ENCODE results near the gene SORCS2. TPM values are rescaled to one million over a fixed set of nuclear protein-coding genes. Genes with fewer than 3 reads are reported as not detected.

Gene SORCS2
- total RNA-seq, 1 experiment from 2014 or later, result 4.1 TPM

- H4K20me1 ChIP-seq (ENCODE audit: low read length), result no peaks in the 10 kb centered on the region
- no peak for TF ChIP-seq EZH2phosphoT487 (IDR thresholded peaks at IDR 0.05; ENCODE audit: borderline replicate concordance, low read length)
- TF ChIP-seq CTCF (conservative IDR thresholded peaks at IDR 0.05; ENCODE audit: low read depth, low read length), result no peak
- DNase-seq, result no peak
- H3K79me2 ChIP-seq (ENCODE audit: low read length), result no peaks in the 10 kb centered on the region
- no peak for ATAC-seq
- ChIA-PET POLR2A (ENCODE audit: unreplicated experiment) (no interaction called here), CTCF (interaction anchor here (0.5 kb wide), 1 partner anchor 207 kb away, joined by 3 read pairs; no protein-coding TSS in a partner anchor)
- no peaks in the 10 kb centered on the region for H3F3A ChIP-seq (ENCODE audit: low read length, unreplicated experiment)
- no TSS peak for BruUV-seq (replicated peaks)
- H3K4me1 ChIP-seq (ENCODE audit: insufficient read depth, low read length), result no peaks in the 10 kb centered on the region
- H3K9ac ChIP-seq (ENCODE audit: low read length), result no peak overlapping the region
- H3K4me2 ChIP-seq (ENCODE audit: low read length), result no peak overlapping the region
- no peak overlapping the region for H3K27ac ChIP-seq (ENCODE audit: low read length)
- H3K36me3 ChIP-seq (ENCODE audit: low read depth, low read length), result no peaks in the 10 kb centered on the region
- H3K4me3 ChIP-seq (ENCODE audit: low read length), result no peak overlapping the region
- H3K27me3 ChIP-seq (ENCODE audit: low read length), result no peaks in the 10 kb centered on the region
- H3K9me2 ChIP-seq (replicated peaks; ENCODE audit: low read length), result no peaks in the 10 kb centered on the region
- intact Hi-C loops (cut with micrococcal nuclease), result no loop called here
- H3K9me3 ChIP-seq (ENCODE audit: low read length), result no peaks in the 10 kb centered on the region
- no peak overlapping the region for H2AFZ ChIP-seq (ENCODE audit: low read length)
Observed at GRCh38 chr4:7423801-7424552, 231.6 kb downstream of the SORCS2 start.

- Histone ChIP-seq H3K79me2 (ENCODE audit: low read length) (no peaks in the 10 kb centered on the region), H3K9me3 (ENCODE audit: low read length) (no peaks in the 10 kb centered on the region), H3K4me1 (ENCODE audit: insufficient read depth, low read length) (no peaks in the 10 kb centered on the region), H3K36me3 (ENCODE audit: low read depth, low read length) (no peaks in the 10 kb centered on the region), H3K9ac (ENCODE audit: low read length) (no peak overlapping the region), H3K9me2 (replicated peaks; ENCODE audit: low read length) (no peaks in the 10 kb centered on the region), H3F3A (ENCODE audit: low read length, unreplicated experiment) (no peaks in the 10 kb centered on the region), H3K4me2 (ENCODE audit: low read length) (no peak overlapping the region), H3K27ac (ENCODE audit: low read length) (no peak overlapping the region), H3K27me3 (ENCODE audit: low read length) (no peaks in the 10 kb centered on the region), H3K4me3 (ENCODE audit: low read length) (no peak overlapping the region), H2AFZ (ENCODE audit: low read length) (no peak overlapping the region), H4K20me1 (ENCODE audit: low read length) (no peaks in the 10 kb centered on the region)
- no peak for TF ChIP-seq CTCF (conservative IDR thresholded peaks at IDR 0.05; ENCODE audit: low read depth, low read length)
- no peak for TF ChIP-seq EZH2phosphoT487 (IDR thresholded peaks at IDR 0.05; ENCODE audit: borderline replicate concordance, low read length)
- no peak for TF ChIP-seq EZH2 (IDR thresholded peaks at IDR 0.05; ENCODE audit: low read length, unreplicated experiment)
- no TSS peak for BruUV-seq (replicated peaks)
- ATAC-seq (no peak), DNase-seq (no peak)
- POLR2A ChIA-PET (ENCODE audit: unreplicated experiment), result no interaction called here
- intact Hi-C loops (cut with micrococcal nuclease), result no loop called here
- CTCF ChIA-PET, result interaction anchor here (0.5 kb wide), 1 partner anchor 206 kb away, joined by 3 read pairs; no protein-coding TSS in a partner anchor
Observed at GRCh38 chr4:7424553-7425111, 232.3 kb downstream of the SORCS2 start.

GRCh38 chr4:7425124-7425523 is 232.8 kb downstream of the SORCS2 start:
- H3K9me2 ChIP-seq (replicated peaks; ENCODE audit: low read length), result no peaks in the 10 kb centered on the region
- DNase-seq, result no peak
- no peaks in the 10 kb centered on the region for H3K79me2 ChIP-seq (ENCODE audit: low read length)
- no peaks in the 10 kb centered on the region for H3K27me3 ChIP-seq (ENCODE audit: low read length)
- no peaks in the 10 kb centered on the region for H3K9me3 ChIP-seq (ENCODE audit: low read length)
- H3F3A ChIP-seq (ENCODE audit: low read length, unreplicated experiment), result no peaks in the 10 kb centered on the region
- H3K4me1 ChIP-seq (ENCODE audit: insufficient read depth, low read length), result no peaks in the 10 kb centered on the region
- H2AFZ ChIP-seq (ENCODE audit: low read length), result no peak overlapping the region
- no peaks in the 10 kb centered on the region for H3K36me3 ChIP-seq (ENCODE audit: low read depth, low read length)
- H3K27ac ChIP-seq (ENCODE audit: low read length), result no peak overlapping the region
- TF ChIP-seq CTCF (conservative IDR thresholded peaks at IDR 0.05; ENCODE audit: low read depth, low read length) (no peak), EZH2phosphoT487 (IDR thresholded peaks at IDR 0.05; ENCODE audit: borderline replicate concordance, low read length) (no peak), EZH2 (IDR thresholded peaks at IDR 0.05; ENCODE audit: low read length, unreplicated experiment) (no peak)
- no peak overlapping the region for H3K4me3 ChIP-seq (ENCODE audit: low read length)
- H3K9ac ChIP-seq (ENCODE audit: low read length), result no peak overlapping the region
- ChIA-PET CTCF (no interaction called here), POLR2A (ENCODE audit: unreplicated experiment) (no interaction called here)
- H4K20me1 ChIP-seq (ENCODE audit: low read length), result no peaks in the 10 kb centered on the region
- intact Hi-C loops (cut with micrococcal nuclease), result no loop called here
- no TSS peak for BruUV-seq (replicated peaks)
- ATAC-seq, result no peak
- H3K4me2 ChIP-seq (ENCODE audit: low read length), result no peak overlapping the region

Measured in PC-3 (cell line).